DND-41 (cell line): ENCODE data around the gene MBD1.

ENCODE experiments used
- EZH2 ChIP-seq: IDR thresholded peaks from 3 replicates; pipeline ENCODE4 v1.6.1; 2012; ENCODE audit warnings: borderline replicate concordance, low read depth, mild to moderate bottlenecking, moderate library complexity, low read length, inconsistent platforms; ENCODE audit not compliant: severe bottlenecking
- TF ChIP-seq, protein P1 (sequence below): IDR thresholded peaks from 2 replicates; pipeline ENCODE4 v1.5.1; 2012; ENCODE audit warnings: borderline replicate concordance, low read length, moderate library complexity, mild to moderate bottlenecking; ENCODE audit not compliant: poor library complexity, severe bottlenecking; ENCODE audit errors: extremely low read depth

DNA sequence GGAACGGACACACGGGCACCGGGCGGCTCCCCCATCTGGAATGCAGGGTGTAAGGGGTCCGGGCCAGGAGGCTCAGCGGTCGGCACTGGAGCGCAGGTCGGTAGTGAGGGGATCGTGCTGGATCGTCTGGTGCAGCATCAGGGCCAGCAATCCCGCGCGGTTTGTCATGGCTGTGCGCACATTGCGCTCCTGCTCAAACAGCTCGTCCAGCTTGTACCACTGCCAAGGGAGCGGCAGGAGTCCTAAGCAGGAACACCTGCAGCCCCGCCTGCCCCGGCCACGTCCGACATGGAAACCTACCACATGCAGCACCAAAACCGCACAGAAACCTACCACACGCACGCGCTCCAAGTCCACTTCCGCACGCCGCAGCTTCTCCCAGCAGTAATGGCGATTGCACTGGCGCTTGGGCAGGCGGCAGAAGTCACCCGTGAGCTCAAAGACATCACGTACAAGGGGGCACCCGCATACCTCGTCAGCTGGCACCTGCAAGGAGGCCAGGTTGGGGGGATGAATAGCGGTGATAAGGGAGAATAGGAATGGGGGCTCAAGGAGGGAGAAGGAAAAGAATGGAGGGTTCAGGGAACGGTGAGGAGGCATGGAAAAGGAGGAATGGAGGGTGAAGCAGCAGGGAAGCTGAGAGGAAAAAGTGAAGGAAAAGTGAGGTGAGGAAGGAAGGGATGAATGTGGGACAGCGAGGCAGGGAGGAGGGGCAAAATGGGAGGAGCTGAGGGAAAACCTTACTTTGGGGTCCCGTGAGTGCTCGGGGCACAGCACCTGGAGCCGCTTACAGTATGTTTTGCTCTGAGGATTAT lies 1.4 kb upstream of the MBD1 start:
- TF ChIP-seq EZH2 = no peak
- TF ChIP-seq, protein P1, sequence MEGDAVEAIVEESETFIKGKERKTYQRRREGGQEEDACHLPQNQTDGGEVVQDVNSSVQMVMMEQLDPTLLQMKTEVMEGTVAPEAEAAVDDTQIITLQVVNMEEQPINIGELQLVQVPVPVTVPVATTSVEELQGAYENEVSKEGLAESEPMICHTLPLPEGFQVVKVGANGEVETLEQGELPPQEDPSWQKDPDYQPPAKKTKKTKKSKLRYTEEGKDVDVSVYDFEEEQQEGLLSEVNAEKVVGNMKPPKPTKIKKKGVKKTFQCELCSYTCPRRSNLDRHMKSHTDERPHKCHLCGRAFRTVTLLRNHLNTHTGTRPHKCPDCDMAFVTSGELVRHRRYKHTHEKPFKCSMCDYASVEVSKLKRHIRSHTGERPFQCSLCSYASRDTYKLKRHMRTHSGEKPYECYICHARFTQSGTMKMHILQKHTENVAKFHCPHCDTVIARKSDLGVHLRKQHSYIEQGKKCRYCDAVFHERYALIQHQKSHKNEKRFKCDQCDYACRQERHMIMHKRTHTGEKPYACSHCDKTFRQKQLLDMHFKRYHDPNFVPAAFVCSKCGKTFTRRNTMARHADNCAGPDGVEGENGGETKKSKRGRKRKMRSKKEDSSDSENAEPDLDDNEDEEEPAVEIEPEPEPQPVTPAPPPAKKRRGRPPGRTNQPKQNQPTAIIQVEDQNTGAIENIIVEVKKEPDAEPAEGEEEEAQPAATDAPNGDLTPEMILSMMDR = no peak
